ENCODE measurements around the gene NEDD4L. TPM values are rescaled to one million over a fixed set of nuclear protein-coding genes. Genes with fewer than 3 reads are reported as not detected.

NEDD4L gene
- total and polyA plus RNA-seq, 7 donors = 52.0 to 104 (median 57.4) TPM

GRCh38 chr18:58201268-58201667 lies 157.2 kb downstream of the NEDD4L start:
- peak overlapping the region; percentile 75 to 85 (median 80) for H3K27ac ChIP-seq
- H3K36me3 ChIP-seq = no peaks in the 10 kb centered on the region
- H3K4me1 ChIP-seq = peaks cover 0 to 51% (median 47%) of the 10 kb centered on the region in 4 donors
- no peak for DNase-seq
- no peak for TF ChIP-seq POLR2AphosphoS5 (IDR thresholded peaks at IDR 0.05)
- intact Hi-C loops (cut with DNase I) = no loop called here
- WGBS, 2 donors = 31 to 67% methylated on average over 5 of the region's 5 CpGs
- H3K9me3 ChIP-seq = no peaks in the 10 kb centered on the region
- H3K4me3 ChIP-seq = no peak overlapping the region
- no peaks in the 10 kb centered on the region for H3K27me3 ChIP-seq

GRCh38 chr18:58201733-58202730 lies 158.0 kb downstream of the NEDD4L start:
- intact Hi-C loops (cut with DNase I) = no loop called here
- DNase-seq = no peak
- Histone ChIP-seq H3K9me3 (no peaks in the 10 kb centered on the region), H3K27me3 (no peaks in the 10 kb centered on the region), H3K27ac (peak overlapping the region; percentile 75 to 85 (median 80)), H3K4me3 (no peak overlapping the region), H3K36me3 (no peaks in the 10 kb centered on the region), H3K4me1 (peaks cover 0 to 57% (median 49%) of the 10 kb centered on the region in 4 donors)
- 28 to 63% methylated on average over 11 of the region's 11 CpGs for WGBS, 2 donors
- TF ChIP-seq EP300 (IDR thresholded peaks at IDR 0.05) = peak; percentile 53 to 82 (median 66)
- peak in 3 of 4 donors; percentile 44 to 66 (median 57) for TF ChIP-seq POLR2AphosphoS5 (IDR thresholded peaks at IDR 0.05)
- no peak for TF ChIP-seq POLR2A (IDR thresholded peaks at IDR 0.05)

DNA sequence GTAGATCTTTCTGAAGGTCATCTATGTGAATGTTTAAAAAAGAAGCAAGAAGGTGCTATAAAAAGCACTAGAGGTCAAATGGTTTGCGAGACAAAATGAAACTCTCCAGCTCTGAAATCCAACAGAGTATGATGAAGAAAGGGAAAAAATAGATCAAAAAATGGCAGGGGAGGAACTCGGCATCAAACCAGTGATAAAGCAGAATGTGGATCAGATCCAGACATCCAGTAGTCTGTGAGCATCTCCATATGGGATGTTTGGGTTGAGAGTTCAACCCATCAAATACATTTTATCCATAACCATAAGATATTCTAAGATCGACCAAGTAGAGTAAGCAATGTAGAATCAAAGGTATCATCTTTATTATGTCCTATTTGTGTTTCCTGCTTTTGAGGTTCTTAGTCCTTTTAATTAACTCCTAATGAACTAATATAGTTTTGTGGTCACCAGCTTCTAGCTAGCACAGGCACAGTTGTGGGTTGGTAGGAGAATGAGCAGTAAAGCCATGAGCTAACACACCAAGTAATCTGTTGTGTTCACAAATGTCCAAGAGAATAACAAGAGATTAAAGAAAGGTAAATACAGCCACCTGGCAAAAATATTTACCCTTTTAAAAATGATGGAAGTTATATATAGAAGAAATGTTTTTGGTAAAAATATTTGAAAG lies 160.9 kb downstream of the NEDD4L start:
- H3K9me3 ChIP-seq = no peaks in the 10 kb centered on the region
- H3K27me3 ChIP-seq = no peaks in the 10 kb centered on the region
- peak overlapping the region; percentile 43 to 83 (median 78) for H3K27ac ChIP-seq
- intact Hi-C loops (cut with DNase I) = no loop called here
- no peak for DNase-seq
- H3K4me3 ChIP-seq = no peak overlapping the region
- peaks cover 0 to 74% (median 61%) of the 10 kb centered on the region in 4 donors for H3K4me1 ChIP-seq
- TF ChIP-seq, protein P1, sequence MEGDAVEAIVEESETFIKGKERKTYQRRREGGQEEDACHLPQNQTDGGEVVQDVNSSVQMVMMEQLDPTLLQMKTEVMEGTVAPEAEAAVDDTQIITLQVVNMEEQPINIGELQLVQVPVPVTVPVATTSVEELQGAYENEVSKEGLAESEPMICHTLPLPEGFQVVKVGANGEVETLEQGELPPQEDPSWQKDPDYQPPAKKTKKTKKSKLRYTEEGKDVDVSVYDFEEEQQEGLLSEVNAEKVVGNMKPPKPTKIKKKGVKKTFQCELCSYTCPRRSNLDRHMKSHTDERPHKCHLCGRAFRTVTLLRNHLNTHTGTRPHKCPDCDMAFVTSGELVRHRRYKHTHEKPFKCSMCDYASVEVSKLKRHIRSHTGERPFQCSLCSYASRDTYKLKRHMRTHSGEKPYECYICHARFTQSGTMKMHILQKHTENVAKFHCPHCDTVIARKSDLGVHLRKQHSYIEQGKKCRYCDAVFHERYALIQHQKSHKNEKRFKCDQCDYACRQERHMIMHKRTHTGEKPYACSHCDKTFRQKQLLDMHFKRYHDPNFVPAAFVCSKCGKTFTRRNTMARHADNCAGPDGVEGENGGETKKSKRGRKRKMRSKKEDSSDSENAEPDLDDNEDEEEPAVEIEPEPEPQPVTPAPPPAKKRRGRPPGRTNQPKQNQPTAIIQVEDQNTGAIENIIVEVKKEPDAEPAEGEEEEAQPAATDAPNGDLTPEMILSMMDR (IDR thresholded peaks at IDR 0.05) = no peak
- no peak for TF ChIP-seq POLR2AphosphoS5 (IDR thresholded peaks at IDR 0.05)
- TF ChIP-seq POLR2A (IDR thresholded peaks at IDR 0.05) = no peak
- TF ChIP-seq EP300 (IDR thresholded peaks at IDR 0.05) = no peak
- H3K36me3 ChIP-seq = no peaks in the 10 kb centered on the region
- 78 to 85% methylated on average over 3 of the region's 3 CpGs for WGBS, 2 donors

- Histone ChIP-seq H3K36me3 (no peaks in the 10 kb centered on the region), H3K4me3 (no peak overlapping the region), H3K27me3 (no peaks in the 10 kb centered on the region), H3K27ac (peak overlapping the region; percentile 43 to 83 (median 78)), H3K4me1 (peaks cover 0 to 74% (median 58%) of the 10 kb centered on the region in 4 donors), H3K9me3 (no peaks in the 10 kb centered on the region)
- no peak for DNase-seq
- TF ChIP-seq, protein P1 (IDR thresholded peaks at IDR 0.05) = no peak
- TF ChIP-seq POLR2AphosphoS5 (IDR thresholded peaks at IDR 0.05) (no peak), EP300 (IDR thresholded peaks at IDR 0.05) (no peak), POLR2A (IDR thresholded peaks at IDR 0.05) (no peak)
- whole genome bisulfite sequencing, 2 donors = 93% methylated on average over 6 of the region's 6 CpGs
- intact Hi-C loops (cut with DNase I) = no loop called here
Measured at GRCh38 chr18:58205443-58206160, 161.6 kb downstream of the NEDD4L start.

GRCh38 chr18:58207520-58208152 lies 163.6 kb downstream of the NEDD4L start:
- Histone ChIP-seq H3K36me3 (no peaks in the 10 kb centered on the region), H3K4me3 (no peak overlapping the region), H3K27me3 (no peaks in the 10 kb centered on the region), H3K27ac (peak overlapping the region; percentile 22 to 83 (median 68)), H3K9me3 (no peaks in the 10 kb centered on the region), H3K4me1 (peaks cover 0 to 55% (median 42%) of the 10 kb centered on the region in 4 donors)
- TF ChIP-seq, protein P1 (IDR thresholded peaks at IDR 0.05) = no peak
- TF ChIP-seq POLR2AphosphoS5 (IDR thresholded peaks at IDR 0.05) (no peak), POLR2A (IDR thresholded peaks at IDR 0.05) (no peak), EP300 (IDR thresholded peaks at IDR 0.05) (no peak)
- 87 to 90% methylated on average over 5 of the region's 5 CpGs for WGBS, 2 donors
- no peak for DNase-seq
- intact Hi-C loops (cut with DNase I) = no loop called here

Data from sigmoid colon (tissue), 7 donors.